ENCODE data around the gene STAG3.
A peak's percentile ranks its signal among the peaks of the same experiment; 100 is the strongest.
"Not testable (repeated sequence)": the region's sequence is repeated elsewhere in the genome, so short reads cannot be mapped to it uniquely, and the experiment has no call there.

STAG3 gene

DNA sequence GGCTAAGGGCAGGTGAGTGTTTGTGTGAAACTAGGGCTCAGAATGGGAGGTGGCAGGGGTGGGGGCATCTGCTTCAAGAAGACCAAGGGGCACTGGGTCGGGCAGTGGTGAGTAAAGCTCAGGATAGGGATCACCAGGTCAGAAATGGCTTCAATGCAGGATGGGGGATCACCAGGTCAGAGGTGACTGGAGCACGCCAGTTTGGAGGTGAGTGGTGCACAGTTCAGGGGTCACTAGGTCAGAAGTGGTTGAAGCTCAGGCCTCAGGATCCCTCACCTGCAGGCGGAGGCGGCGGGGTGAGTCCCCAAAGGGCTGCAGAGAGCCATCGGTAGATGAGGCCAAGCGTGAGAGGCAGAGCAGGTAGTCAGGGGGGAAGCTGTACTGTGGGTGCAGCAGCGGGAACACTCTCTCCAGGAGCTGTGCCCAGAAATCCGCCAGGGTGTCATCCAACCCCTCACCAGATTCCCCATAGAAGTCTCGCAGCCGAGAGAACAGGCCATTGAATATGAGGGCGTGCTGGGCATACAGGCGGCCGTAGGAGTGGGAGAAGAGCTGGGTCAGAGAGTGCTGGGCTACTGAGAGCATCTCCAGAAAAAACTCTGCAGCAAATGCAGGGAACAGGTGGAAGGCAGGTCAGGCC, 2.3 kb upstream of the STAG3 start:
- DNase-seq (ENCODE audit: low read depth): no peak

DNA sequence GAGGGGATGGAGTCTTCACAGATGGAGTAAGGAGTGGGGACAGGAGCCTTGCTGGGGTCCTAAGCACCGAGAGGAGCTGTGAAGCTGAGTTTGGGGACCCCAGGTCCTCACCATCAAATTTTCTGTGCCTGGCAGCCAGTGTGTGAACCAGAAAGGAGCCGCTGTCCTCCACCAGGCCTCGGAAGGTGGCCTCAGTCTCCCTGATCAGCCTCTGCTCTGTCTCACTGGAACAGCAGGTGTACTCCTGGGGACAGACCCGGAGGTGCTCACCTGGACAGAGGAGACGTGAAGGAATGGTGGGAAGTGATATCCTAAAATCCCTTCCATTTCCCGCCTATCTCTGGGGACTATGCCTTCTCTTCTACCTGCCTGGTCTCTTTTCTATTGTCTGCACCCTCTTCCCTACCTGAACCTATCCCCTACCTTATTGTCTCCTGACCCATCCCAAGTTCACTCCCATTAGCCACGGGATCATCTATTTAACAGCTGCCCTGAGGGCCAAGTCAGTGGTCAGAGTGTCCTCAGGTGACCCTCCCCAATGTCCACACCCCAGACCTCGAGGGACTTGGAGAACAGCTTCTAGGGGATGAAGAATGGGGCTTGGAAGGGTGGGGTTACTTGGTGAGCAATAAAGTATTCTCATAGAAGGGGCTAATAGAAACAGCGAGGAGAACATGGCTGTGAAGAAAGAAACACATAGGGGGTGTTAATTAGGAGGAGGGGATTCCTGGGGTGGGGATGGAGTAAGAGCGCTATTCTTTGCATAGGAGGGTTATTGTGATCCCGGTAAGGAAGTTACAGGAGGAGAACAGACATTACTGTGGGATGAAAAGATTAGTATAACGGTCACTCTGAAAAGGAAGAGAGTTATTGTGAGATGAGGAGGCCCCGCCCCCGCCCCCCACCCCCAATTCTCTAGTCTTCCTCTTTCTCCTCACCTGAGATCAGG, 1.3 kb upstream of the STAG3 start:
- no peak for DNase-seq (ENCODE audit: low read depth)

DNA sequence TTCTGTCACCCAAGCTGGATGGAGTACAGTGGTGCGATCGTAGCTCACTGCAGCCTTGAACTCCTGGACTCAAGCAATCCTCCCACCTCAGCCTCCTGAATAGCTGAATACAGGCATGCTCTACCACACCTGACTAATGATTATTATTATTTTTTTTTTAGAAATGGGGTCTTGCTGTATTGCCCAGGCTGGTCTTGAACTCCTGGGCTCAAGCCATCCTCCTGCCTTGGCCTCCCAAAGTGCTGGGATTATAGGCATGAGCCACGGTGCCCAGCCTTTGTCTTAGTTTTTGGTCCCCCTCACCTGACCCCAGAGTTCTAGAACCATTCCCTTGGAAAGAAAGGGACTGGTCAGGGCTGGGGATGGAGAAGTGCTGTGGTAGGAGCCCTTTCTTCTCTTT, 2.4 kb downstream of the STAG3 start:
- DNase-seq (ENCODE audit: low read depth): not testable (repeated sequence)

DNA sequence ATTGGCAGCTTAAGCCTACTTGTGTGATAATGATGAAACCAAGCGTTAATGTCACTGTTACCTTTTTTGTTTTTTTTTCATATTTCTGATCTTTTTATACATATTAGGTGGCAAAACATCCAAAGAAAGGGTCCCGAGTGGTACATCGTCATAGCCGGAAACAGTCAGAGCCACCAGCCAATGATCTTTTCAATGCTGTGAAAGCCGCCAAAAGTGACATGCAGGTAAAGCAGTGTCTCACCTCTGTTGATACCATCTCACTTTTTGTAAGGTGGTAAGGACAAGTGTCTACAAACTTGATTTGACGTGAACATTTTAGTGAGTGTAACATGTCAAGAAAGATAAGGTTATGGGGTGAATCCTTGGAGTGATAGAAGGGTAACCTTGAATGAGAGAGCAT, 4.9 kb downstream of the STAG3 start:
- not testable (repeated sequence) for DNase-seq (ENCODE audit: low read depth)

DNA sequence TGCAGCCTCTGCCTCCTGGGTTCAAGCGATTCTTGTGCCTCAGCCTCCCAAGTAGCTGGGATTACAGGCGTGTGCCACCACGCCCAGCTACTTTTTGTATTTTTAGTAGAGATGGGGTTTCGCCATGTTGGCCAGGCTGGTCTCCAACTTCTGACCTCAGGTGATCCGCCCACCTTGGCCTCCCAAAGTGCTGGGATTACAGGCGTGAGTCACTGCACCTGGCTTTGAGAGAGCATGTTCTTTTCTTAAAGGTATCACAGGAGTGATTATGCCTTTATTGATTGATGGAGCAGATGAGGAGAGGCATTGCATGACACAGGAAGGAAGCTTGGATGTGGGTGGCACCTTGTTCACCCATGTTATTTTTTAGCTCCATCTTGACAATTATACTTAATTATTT, 5.4 kb downstream of the STAG3 start:
- DNase-seq (ENCODE audit: low read depth): not testable (repeated sequence)

DNA sequence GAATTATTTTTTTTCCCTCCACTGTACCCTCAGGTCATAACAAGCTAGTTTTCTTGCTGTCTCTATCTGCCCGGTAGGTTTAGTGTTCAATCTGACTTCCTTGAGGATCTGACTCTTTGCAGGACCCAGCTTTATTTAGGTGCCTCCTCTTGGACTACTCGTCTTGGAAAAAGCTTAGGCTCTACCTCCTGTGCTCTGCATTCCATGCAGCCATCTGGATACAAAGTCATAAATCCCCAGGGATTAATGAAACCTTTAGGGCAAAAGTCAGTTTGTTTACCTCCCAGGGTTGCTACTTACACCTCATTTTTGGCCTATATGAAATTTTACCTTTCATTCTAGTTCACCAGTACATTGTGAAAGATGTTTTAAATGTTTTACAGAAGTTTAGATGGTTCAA, 8.0 kb downstream of the STAG3 start:
- no peak for DNase-seq (ENCODE audit: low read depth)

DNA sequence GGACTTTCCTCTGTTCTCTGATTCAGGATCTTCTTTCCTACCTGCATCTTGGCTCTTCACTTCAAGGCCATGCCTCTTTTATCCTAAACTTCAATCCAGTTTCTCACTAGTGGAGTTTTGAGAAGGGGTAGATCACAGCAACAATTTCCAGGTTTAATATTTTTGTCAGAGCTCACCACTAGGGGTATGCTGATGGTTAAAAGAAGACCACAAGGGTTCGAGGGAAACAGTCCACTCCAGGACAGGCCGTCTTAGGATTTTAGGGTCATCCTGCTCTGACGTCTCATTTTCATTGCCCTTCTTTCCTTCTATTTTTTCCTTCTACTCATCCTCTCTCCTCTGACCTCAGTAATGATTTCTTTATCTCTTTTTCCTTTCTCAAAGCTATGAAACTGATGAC, 11.3 kb downstream of the STAG3 start:
- no peak for DNase-seq (ENCODE audit: low read depth)

DNA sequence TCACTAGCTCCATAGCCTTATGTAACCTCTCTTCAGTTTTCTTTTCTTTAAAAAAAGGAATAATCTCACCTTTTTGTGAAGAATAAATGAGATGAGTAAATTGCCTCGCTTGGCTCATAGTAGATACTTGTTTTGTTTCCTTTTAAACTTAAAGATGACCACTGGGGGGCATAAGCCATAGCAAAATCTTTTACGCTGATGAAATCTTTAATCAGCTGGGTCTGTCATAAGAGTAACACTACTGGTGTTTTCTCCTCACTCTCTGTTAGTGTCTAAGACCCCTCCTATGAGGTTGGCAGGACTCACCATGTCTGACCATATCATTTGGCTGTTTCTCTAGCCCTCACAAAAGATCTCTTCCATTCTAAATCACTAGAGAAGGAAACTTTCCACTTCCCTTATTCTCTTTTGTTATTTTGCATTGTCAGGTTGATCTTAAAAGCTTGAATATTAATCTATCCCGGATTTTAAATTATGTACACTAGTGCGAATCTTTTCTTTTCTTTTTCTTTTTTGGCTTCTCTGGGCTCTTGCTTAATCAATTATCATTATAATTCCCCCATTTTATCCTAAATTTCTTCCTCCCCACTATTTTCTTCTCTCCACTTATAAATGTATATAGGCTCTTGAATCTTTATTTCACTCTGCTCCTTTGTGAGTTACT, 12.5 kb downstream of the STAG3 start:
- no peak for DNase-seq (ENCODE audit: low read depth)

DNA sequence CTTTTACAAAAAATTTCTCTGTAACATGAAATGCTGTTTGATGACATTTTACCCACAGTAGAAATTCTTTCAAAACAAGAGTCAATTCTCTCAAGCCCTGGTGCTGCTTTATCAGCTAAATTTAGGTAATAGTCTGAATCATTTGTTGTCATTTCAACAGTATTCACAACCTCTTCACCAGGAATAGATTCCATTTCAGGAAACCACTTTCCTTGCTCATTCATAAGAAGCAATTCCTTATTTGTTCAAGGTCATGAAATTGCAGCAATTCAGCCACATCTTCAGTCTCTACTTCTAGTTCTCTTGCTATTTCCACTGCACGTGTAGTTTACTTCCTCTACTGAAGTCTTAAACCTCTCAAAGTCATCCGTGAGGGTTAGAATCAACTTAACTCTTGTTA, 14.1 kb downstream of the STAG3 start:
- DNase-seq (ENCODE audit: low read depth): peak; percentile 41

DNA sequence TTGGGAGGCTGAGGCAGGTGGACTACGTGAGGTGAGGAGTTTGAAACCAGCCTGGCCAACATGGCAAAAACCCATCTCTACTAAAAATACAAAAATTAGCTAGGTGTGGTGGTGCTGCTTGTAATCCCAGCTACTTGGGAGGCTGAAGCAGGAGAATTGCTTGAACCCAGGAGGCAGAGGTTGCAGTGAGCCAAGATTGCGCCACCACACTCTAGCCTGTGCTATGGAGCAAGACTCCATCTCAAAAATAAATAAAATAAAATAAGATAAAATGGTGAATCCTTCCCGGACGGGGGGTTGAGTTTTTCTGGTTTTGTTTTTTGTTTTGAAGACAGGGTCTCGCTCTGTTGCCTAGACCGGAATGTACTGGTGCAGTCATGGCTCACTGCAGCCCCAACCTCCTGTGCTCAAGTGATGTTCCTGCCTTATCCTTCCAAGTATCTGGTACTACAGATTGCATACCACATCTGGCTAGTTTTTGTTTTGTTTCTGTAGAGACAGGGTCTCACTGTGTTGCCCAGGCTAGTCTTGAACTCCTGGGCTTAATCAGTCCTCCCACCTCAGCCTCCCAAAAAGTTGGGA, 14.7 kb downstream of the STAG3 start:
- DNase-seq (ENCODE audit: low read depth): not testable (repeated sequence)

DNA sequence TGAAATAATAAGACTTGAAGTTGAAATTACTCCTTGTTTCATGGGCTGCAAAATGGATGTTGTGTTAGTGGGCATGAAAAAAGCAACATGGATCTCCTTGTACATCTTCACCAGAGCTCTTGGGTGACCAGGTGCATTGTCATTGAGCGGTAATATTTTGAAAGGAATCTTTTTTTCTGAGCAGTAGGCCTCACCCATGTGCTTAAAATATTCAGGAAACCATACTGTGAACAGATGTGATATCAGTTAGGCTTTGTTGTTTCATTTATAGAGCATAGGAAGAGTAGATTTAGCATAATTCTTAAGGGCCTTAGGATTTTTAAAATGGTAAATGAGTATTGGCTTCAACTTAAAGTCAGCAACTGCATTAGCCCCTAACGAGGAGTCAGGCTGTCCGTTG, 15.3 kb downstream of the STAG3 start:
- no peak for DNase-seq (ENCODE audit: low read depth)

DNA sequence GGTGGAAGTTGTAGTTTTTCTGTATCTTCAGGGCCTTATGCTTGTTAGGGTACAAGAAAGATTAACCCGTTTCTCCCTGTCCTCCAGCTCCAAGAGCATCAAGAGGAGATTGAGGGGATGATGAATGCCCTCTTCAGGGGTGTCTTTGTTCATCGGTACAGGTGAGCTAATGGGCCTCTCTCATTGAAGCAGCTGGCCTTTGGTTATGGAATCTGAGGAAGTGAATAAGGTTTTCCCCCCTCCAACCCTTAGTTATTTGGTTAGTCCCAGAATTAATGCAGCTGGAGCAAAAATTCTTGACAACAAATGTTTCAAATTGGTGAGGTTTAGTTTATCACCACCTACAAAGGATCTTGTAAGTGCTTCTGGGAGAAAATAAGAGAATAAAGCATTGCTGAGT, 17.5 kb downstream of the STAG3 start:
- no peak for DNase-seq (ENCODE audit: low read depth)

DNA sequence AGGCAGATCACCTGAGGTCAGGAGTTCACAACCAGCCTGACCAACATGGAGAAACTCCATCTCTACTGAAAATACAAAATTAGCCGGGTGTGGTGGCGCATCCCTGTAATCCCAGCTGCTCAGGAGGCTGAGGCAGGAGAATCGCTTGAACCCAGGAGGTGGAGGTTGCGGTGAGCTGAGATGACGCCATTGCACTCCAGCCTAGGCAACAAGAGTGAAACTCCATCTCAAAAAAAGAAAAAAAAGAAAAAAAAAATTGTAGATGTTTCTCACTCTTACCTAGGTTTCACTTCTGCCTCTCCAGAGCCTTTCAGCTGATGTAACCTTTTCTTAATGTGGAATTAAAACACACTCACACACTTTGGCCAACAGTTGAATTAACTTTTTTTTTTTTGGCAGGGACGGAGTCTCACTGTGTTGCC, 18.2 kb downstream of the STAG3 start:
- DNase-seq (ENCODE audit: low read depth): not testable (repeated sequence)

DNA sequence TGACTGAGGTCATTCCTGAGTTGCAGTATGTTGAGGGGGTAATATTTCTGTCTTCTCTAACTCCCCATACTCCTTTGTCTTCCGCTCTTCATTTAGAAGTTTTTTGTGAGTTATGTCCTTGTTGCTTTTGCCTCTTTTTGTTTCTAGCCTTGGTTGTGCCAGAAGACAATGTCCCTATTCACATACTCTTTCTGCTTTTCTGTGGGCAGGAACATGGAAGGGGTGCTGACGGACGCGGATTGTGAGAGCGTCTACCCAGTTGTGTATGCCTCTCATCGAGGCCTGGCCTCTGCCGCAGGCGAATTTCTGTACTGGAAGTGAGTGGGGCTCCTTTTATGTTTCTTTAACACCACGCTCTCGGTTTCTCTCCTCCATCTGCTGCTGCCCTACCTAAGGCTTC, 20.5 kb downstream of the STAG3 start:
- no peak for DNase-seq (ENCODE audit: low read depth)

DNA sequence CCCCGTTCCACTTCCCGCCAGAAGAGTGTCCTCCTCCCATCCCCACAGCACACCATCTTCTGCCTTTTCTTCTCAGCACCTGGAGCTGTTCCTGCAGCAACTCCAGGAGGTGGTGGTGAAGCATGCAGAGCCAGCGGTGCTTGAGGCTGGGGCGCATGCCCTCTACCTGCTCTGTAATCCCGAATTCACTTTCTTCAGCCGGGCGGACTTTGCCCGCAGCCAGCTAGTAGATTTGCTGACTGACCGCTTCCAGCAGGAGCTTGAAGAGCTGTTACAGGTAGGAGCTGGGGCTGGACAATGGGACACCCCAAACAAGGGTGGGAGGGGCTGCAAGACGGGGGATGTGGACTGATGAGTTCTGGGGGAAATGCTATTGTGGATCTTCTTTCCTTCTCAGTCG, 23.0 kb downstream of the STAG3 start:
- no peak for DNase-seq (ENCODE audit: low read depth)

DNA sequence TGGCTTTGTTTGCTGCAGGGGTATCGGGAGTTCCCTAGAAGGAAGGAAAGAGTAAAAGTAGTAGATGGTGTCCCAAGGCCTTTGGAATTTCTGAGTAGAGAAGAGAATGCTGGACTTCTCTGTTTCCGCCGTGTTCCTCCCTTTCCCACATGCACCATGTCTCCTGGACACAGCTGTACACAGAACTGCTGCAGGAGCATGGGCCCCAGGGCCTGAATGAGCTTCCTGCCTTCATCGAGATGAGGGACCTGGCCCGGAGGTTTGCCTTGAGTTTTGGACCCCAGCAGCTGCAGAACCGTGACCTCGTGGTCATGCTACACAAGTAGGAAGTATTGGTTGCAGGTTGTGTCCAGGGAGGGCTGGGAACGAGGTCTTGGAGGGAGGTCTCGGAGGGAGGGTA, 26.7 kb downstream of the STAG3 start:
- DNase-seq (ENCODE audit: low read depth): no peak

DNA sequence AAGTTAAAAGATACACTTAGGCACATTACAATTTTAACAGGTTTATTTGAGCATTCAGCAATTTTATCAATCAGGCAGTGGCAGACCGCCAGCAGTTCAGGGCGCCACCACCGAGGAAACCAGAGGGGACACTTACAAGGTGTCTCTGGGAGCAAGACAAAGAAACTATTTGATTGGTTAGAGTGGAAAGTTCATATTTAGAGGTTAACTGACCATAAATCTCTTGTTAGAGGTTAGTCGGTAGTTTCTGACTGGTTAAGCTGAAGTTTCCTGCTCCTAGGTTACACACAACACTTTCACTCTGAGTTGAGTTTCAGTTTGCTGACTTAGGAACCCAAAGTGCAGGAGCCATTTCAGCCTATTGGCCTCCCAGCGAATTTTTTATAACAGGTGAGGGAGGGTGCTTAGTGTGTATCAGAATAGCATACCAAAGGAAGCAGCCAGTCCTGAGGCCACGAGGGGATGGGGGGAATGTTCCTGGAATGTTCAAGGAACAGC, 31.2 kb downstream of the STAG3 start:
- no peak for DNase-seq (ENCODE audit: low read depth)

DNA sequence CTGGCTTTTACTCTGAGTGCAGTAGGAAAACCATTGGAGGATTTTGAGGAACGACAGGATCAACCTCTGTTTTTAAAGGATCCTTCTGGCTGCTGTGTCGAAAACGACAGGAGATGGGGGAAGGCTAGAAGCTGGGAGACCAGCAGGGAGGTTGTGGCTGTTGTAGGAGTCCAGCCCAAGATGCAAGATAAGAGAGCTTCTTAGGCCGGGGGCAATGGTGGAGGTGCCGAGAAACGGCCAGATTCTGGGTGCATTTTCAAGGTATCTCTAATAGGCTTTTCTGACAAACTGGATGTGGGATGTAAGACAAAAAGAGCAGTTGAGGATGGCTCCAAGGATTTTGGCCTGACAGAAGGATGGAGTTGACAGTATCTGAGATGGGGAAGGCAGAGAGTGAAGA, 31.8 kb downstream of the STAG3 start:
- no peak for DNase-seq (ENCODE audit: low read depth)

DNA sequence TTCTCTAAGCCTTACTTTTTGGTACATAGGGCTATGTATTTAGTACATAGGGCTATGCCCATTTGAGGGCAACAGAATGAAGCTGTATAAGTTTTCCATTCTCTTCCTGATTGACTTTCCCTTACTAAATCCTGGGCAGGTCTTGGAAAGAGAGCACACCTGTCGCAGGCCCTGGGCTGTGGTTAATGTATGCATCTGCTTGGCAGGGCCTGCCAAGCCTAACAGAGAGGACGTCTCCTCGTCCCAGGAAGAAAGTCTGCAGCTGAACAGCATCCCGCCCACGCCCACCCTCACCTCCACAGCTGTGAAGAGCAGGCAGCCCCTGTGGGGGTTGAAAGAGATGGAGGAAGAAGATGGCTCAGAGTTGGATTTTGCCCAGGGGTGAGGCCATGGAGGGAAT, 33.1 kb downstream of the STAG3 start:
- no peak for DNase-seq (ENCODE audit: low read depth)

DNA sequence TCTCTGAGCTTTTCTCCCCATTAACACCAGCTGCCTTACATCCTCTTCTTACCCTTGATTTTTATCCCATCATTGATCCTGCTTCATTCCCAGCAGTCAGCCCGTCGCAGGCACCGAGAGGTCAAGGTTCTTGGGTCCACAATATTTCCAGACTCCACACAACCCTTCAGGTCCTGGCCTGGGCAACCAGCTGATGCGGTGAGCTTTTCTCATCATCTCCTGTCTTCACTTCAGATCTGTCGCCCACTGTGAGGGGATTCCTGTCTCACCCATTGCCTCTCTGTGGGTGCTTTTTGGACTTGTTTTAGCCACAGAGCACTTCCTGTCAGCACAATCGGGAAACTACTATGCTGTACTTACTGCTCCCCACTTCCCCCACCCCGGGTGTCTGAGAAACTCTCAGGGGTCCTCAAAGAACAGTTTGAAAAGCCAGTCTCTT, 33.6 kb downstream of the STAG3 start:
- DNase-seq (ENCODE audit: low read depth): no peak

DNA sequence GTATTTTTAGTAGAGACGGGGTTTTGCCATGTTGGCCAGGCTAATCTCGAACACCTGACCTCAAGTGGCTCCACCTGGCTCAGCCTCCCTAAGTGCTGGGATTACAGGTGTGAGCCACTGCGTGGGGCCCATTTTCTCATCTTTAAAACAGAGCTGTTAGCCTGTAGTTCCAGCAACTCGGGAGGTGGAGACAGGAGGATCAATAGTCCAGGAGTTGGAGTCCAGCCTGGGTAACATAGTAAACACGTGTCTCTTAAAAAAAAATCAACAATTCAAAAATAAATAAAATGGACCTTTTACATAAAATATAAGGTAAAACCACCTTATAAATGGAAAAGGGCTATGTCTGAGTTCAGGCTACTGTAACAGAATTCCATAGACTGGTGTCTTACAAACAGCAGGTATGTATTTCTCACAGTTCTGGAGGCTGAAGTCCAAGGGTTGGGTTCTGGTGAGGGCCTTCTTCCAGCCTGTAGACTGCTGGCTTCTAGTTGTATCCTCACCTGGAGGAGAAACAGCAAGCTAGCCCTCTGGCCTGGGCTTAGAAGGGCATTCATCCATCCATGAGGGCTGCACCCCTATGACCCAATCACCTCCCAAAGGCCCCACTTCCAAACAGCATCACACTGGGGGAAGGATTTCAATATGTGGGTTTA, 35.0 kb downstream of the STAG3 start:
- no peak for DNase-seq (ENCODE audit: low read depth)

DNA sequence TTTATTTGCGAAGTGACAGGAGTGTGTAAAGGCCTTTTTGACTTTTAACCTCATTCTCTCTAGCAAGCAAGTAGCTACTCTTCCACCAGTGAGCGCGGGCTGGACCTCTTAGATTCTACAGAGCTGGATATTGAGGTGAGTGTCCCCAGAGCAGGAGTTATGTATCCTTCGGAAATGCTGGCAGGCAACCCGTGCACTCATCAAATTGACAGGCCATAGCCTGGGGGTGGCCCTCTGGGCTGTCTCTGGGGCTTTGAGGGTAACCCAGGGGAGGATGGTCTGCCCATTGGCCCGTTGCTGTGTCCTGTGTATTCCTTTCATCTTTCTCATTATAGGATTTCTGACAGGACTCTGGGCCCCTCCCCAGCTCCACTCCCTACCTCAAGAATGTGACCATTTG, 36.0 kb downstream of the STAG3 start:
- no peak for DNase-seq (ENCODE audit: low read depth)
